Activated CD8-positive, alpha-beta memory T cell treated with anti-CD3 and anti-CD28 coated beads, Interleukin-2, amount 50 U/mL, for 1 hour (primary cell): ENCODE measurements around the gene FBLN5.

Experiments
- DNase-seq: peaks from one replicate; pipeline ENCODE4 v3.0.0-alpha.2; 2020; ENCODE audit errors: extremely low read depth

Gene FBLN5

GRCh38 chr14:91947475-91948184 lies at the start of gene FBLN5:
TSS of gene FBLN5 (minus strand) at chr14:91947694. CDS start at chr14:91947229, 465 bp downstream.
- no peak for DNase-seq

- no peak for DNase-seq
These were observed 49.5 kb upstream of the FBLN5 start for GRCh38 chr14:91996948-91997371.

- DNase-seq: no peak
These were observed 39.7 kb upstream of the FBLN5 start for GRCh38 chr14:91987192-91987591.

GRCh38 chr14:91985521-91986255 lies 38.2 kb upstream of the FBLN5 start:
- DNase-seq: no peak

- DNase-seq: no peak
These were observed 37.5 kb upstream of the FBLN5 start for GRCh38 chr14:91985008-91985407.

GRCh38 chr14:91983588-91983987 lies 36.1 kb upstream of the FBLN5 start:
- DNase-seq: no peak

GRCh38 chr14:91980157-91980556 lies 32.7 kb upstream of the FBLN5 start:
- DNase-seq: no peak

GRCh38 chr14:91977884-91978283 lies 30.4 kb upstream of the FBLN5 start:
- no peak for DNase-seq

GRCh38 chr14:91975763-91976162 lies 28.3 kb upstream of the FBLN5 start:
- no peak for DNase-seq

- DNase-seq: no peak
These were observed 23.8 kb upstream of the FBLN5 start for GRCh38 chr14:91971188-91971778.

GRCh38 chr14:91968280-91968679 lies 20.8 kb upstream of the FBLN5 start:
- no peak for DNase-seq

- no peak for DNase-seq
These were observed 17.2 kb upstream of the FBLN5 start for GRCh38 chr14:91964724-91965123.

GRCh38 chr14:91964011-91964410 lies 16.5 kb upstream of the FBLN5 start:
- no peak for DNase-seq

- no peak for DNase-seq
These were observed 16.0 kb upstream of the FBLN5 start for GRCh38 chr14:91963465-91963864.

GRCh38 chr14:91961297-91962220 lies 14.1 kb upstream of the FBLN5 start:
- no peak for DNase-seq

GRCh38 chr14:91957876-91958313 lies 10.4 kb upstream of the FBLN5 start:
- no peak for DNase-seq

GRCh38 chr14:91956616-91957015 lies 9.1 kb upstream of the FBLN5 start:
- DNase-seq: no peak

- DNase-seq: no peak
These were observed 7.7 kb upstream of the FBLN5 start for GRCh38 chr14:91955168-91955567.

GRCh38 chr14:91953170-91953985 lies 5.9 kb upstream of the FBLN5 start:
- no peak for DNase-seq

GRCh38 chr14:91946622-91947474 lies 646 bp downstream of the FBLN5 start:
- DNase-seq: no peak
